ENCODE results near the gene IL13RA1.

GRCh38 chrX:118758511-118758910, 31.1 kb downstream of the IL13RA1 start:
- TF ChIP-seq CTCF (conservative IDR thresholded peaks at IDR 0.05) = no peak
- no peak for TF ChIP-seq ZFX (IDR thresholded peaks at IDR 0.05)

Measured in C4-2B (cell line).